Measurements from ENCODE around the gene ORAI3.

Gene ORAI3

GRCh38 chr16:30948667-30949649 is at the start of gene ORAI3:
ORAI3 (plus strand) TSS chr16:30949068; CDS start chr16:30949290, 222 bp downstream.
- H3K27me3 ChIP-seq (ENCODE audit: control insufficient read depth, insufficient read depth, low read length), result no peaks in the 10 kb centered on the region
- H3K27ac ChIP-seq (ENCODE audit: low read depth, low read length), result peak within 1 kb of the TSS; percentile 87
- peak within 1 kb of the TSS; percentile 75 for H3K4me3 ChIP-seq (ENCODE audit: low read depth, low read length)
- H3K9ac ChIP-seq (ENCODE audit: low read length), result peak within 1 kb of the TSS; percentile 72
- peaks cover 21% of the 10 kb centered on the region for H3K36me3 ChIP-seq (ENCODE audit: control insufficient read depth, insufficient read depth, low read length)
- peaks cover 23% of the 10 kb centered on the region for H3K4me1 ChIP-seq (ENCODE audit: control insufficient read depth, insufficient read depth, low read length)
- no peaks in the 10 kb centered on the region for H3K9me3 ChIP-seq (ENCODE audit: control insufficient read depth, insufficient read depth, low read depth, low read length)

GRCh38 chr16:30899794-30900193 is 49.1 kb upstream of the ORAI3 start:
- Histone ChIP-seq H3K27me3 (ENCODE audit: control insufficient read depth, insufficient read depth, low read length) (peaks cover 14% of the 10 kb centered on the region), H3K36me3 (ENCODE audit: control insufficient read depth, insufficient read depth, low read length) (no peaks in the 10 kb centered on the region), H3K9ac (ENCODE audit: low read length) (no peak overlapping the region), H3K4me1 (ENCODE audit: control insufficient read depth, insufficient read depth, low read length) (peaks cover 22% of the 10 kb centered on the region), H3K4me3 (ENCODE audit: low read depth, low read length) (no peak overlapping the region), H3K27ac (ENCODE audit: low read depth, low read length) (no peak overlapping the region), H3K9me3 (ENCODE audit: control insufficient read depth, insufficient read depth, low read depth, low read length) (no peaks in the 10 kb centered on the region)

- H3K27ac ChIP-seq (ENCODE audit: low read depth, low read length), result no peak overlapping the region
- no peaks in the 10 kb centered on the region for H3K9me3 ChIP-seq (ENCODE audit: control insufficient read depth, insufficient read depth, low read depth, low read length)
- no peaks in the 10 kb centered on the region for H3K36me3 ChIP-seq (ENCODE audit: control insufficient read depth, insufficient read depth, low read length)
- peaks cover 14% of the 10 kb centered on the region for H3K4me1 ChIP-seq (ENCODE audit: control insufficient read depth, insufficient read depth, low read length)
- no peak overlapping the region for H3K4me3 ChIP-seq (ENCODE audit: low read depth, low read length)
- peaks cover 9% of the 10 kb centered on the region for H3K27me3 ChIP-seq (ENCODE audit: control insufficient read depth, insufficient read depth, low read length)
- H3K9ac ChIP-seq (ENCODE audit: low read length), result no peak overlapping the region
These were observed 48.3 kb upstream of the ORAI3 start for GRCh38 chr16:30900588-30900987.

- Histone ChIP-seq H3K4me3 (ENCODE audit: low read depth, low read length) (peak overlapping the region; percentile 70), H3K9me3 (ENCODE audit: control insufficient read depth, insufficient read depth, low read depth, low read length) (no peaks in the 10 kb centered on the region), H3K9ac (ENCODE audit: low read length) (peak overlapping the region; percentile 44)
These were observed 47.5 kb upstream of the ORAI3 start for GRCh38 chr16:30901201-30902028.

GRCh38 chr16:30902029-30902972 is 46.6 kb upstream of the ORAI3 start:
- H3K9ac ChIP-seq (ENCODE audit: low read length), result peak overlapping the region; percentile 89
- H3K27ac ChIP-seq (ENCODE audit: low read depth, low read length), result peak overlapping the region; percentile 28; the same call in 1 of the 2 replicates
- no peaks in the 10 kb centered on the region for H3K9me3 ChIP-seq (ENCODE audit: control insufficient read depth, insufficient read depth, low read depth, low read length)
- H3K4me3 ChIP-seq (ENCODE audit: low read depth, low read length), result peak overlapping the region; percentile 70
- H3K4me1 ChIP-seq (ENCODE audit: control insufficient read depth, insufficient read depth, low read length), result peaks cover 9% of the 10 kb centered on the region; the same call in 1 of the 2 replicates
- H3K36me3 ChIP-seq (ENCODE audit: control insufficient read depth, insufficient read depth, low read length), result no peaks in the 10 kb centered on the region
- H3K27me3 ChIP-seq (ENCODE audit: control insufficient read depth, insufficient read depth, low read length), result peaks cover 9% of the 10 kb centered on the region

More at GRCh38 chr16:30901201-30902028, 47.5 kb upstream of the ORAI3 start:
- Histone ChIP-seq H3K27ac (ENCODE audit: low read depth, low read length) (no peak overlapping the region), H3K4me1 (ENCODE audit: control insufficient read depth, insufficient read depth, low read length) (peaks cover 9% of the 10 kb centered on the region; the same call in 1 of the 2 replicates), H3K27me3 (ENCODE audit: control insufficient read depth, insufficient read depth, low read length) (peaks cover 9% of the 10 kb centered on the region), H3K36me3 (ENCODE audit: control insufficient read depth, insufficient read depth, low read length) (no peaks in the 10 kb centered on the region)

GRCh38 chr16:30903002-30903401 is 45.9 kb upstream of the ORAI3 start:
- H3K27me3 ChIP-seq (ENCODE audit: control insufficient read depth, insufficient read depth, low read length), result peaks cover 9% of the 10 kb centered on the region
- H3K27ac ChIP-seq (ENCODE audit: low read depth, low read length), result peak overlapping the region; percentile 28; the same call in 1 of the 2 replicates
- H3K36me3 ChIP-seq (ENCODE audit: control insufficient read depth, insufficient read depth, low read length), result no peaks in the 10 kb centered on the region
- H3K9me3 ChIP-seq (ENCODE audit: control insufficient read depth, insufficient read depth, low read depth, low read length), result no peaks in the 10 kb centered on the region
- H3K4me1 ChIP-seq (ENCODE audit: control insufficient read depth, insufficient read depth, low read length), result peaks cover 9% of the 10 kb centered on the region; the same call in 1 of the 2 replicates
- peak overlapping the region; percentile 89 for H3K9ac ChIP-seq (ENCODE audit: low read length)
- H3K4me3 ChIP-seq (ENCODE audit: low read depth, low read length), result no peak overlapping the region

- Histone ChIP-seq H3K4me3 (ENCODE audit: low read depth, low read length) (no peak overlapping the region), H3K27ac (ENCODE audit: low read depth, low read length) (no peak overlapping the region), H3K9me3 (ENCODE audit: control insufficient read depth, insufficient read depth, low read depth, low read length) (no peaks in the 10 kb centered on the region), H3K27me3 (ENCODE audit: control insufficient read depth, insufficient read depth, low read length) (peaks cover 9% of the 10 kb centered on the region), H3K36me3 (ENCODE audit: control insufficient read depth, insufficient read depth, low read length) (no peaks in the 10 kb centered on the region), H3K9ac (ENCODE audit: low read length) (no peak overlapping the region), H3K4me1 (ENCODE audit: control insufficient read depth, insufficient read depth, low read length) (peaks cover 9% of the 10 kb centered on the region; the same call in 1 of the 2 replicates)
These were observed 45.3 kb upstream of the ORAI3 start for GRCh38 chr16:30903596-30903995.

GRCh38 chr16:30904114-30904780 is 44.6 kb upstream of the ORAI3 start:
- H3K9me3 ChIP-seq (ENCODE audit: control insufficient read depth, insufficient read depth, low read depth, low read length), result no peaks in the 10 kb centered on the region
- no peak overlapping the region for H3K9ac ChIP-seq (ENCODE audit: low read length)
- H3K27me3 ChIP-seq (ENCODE audit: control insufficient read depth, insufficient read depth, low read length), result peaks cover 9% of the 10 kb centered on the region
- H3K27ac ChIP-seq (ENCODE audit: low read depth, low read length), result no peak overlapping the region
- peaks cover 9% of the 10 kb centered on the region; the same call in 1 of the 2 replicates for H3K4me1 ChIP-seq (ENCODE audit: control insufficient read depth, insufficient read depth, low read length)
- no peak overlapping the region for H3K4me3 ChIP-seq (ENCODE audit: low read depth, low read length)
- no peaks in the 10 kb centered on the region for H3K36me3 ChIP-seq (ENCODE audit: control insufficient read depth, insufficient read depth, low read length)

GRCh38 chr16:30907064-30907463 is 41.8 kb upstream of the ORAI3 start:
- H3K36me3 ChIP-seq (ENCODE audit: control insufficient read depth, insufficient read depth, low read length), result no peaks in the 10 kb centered on the region
- H3K4me1 ChIP-seq (ENCODE audit: control insufficient read depth, insufficient read depth, low read length), result peaks cover 18% of the 10 kb centered on the region
- H3K27ac ChIP-seq (ENCODE audit: low read depth, low read length), result no peak overlapping the region

More at GRCh38 chr16:30907064-30907463, 41.8 kb upstream of the ORAI3 start:
- no peak overlapping the region for H3K4me3 ChIP-seq (ENCODE audit: low read depth, low read length)
- H3K27me3 ChIP-seq (ENCODE audit: control insufficient read depth, insufficient read depth, low read length), result no peaks in the 10 kb centered on the region
- H3K9ac ChIP-seq (ENCODE audit: low read length), result no peak overlapping the region
- no peaks in the 10 kb centered on the region for H3K9me3 ChIP-seq (ENCODE audit: control insufficient read depth, insufficient read depth, low read depth, low read length)

All from HUES6 (cell line).